ENCODE results near the gene HECW1.
A peak's percentile ranks its signal among the peaks of the same experiment; 100 is the strongest.
"Not testable (repeated sequence)": the region's sequence is repeated elsewhere in the genome, so short reads cannot be mapped to it uniquely, and the experiment has no call there.

HECW1 gene

DNA sequence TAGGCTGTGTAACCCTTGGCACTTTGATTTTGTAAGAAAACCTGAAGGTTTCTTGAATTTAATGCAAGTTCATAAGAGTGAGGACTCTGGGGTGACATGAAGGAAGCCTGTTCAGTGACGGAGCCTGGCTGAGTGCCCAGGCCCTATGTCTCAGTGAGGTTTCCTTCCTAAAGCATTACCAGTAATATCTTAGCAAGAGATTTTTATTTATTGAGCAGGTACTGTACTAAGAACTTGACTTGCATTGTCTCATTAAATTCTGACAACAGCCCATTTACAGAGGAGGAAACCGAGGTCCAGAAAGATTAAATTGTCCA is 197.2 kb downstream of the HECW1 start:
- no peak for DNase-seq (ENCODE audit: low read depth)

- DNase-seq (ENCODE audit: low read depth), result no peak
These were observed 198.6 kb downstream of the HECW1 start for GRCh38 chr7:43311052-43311451.

GRCh38 chr7:43311694-43312093 is 199.2 kb downstream of the HECW1 start:
- no peak for DNase-seq (ENCODE audit: low read depth)

- DNase-seq (ENCODE audit: low read depth), result no peak
These were observed 201.4 kb downstream of the HECW1 start for GRCh38 chr7:43313628-43314378.

DNA sequence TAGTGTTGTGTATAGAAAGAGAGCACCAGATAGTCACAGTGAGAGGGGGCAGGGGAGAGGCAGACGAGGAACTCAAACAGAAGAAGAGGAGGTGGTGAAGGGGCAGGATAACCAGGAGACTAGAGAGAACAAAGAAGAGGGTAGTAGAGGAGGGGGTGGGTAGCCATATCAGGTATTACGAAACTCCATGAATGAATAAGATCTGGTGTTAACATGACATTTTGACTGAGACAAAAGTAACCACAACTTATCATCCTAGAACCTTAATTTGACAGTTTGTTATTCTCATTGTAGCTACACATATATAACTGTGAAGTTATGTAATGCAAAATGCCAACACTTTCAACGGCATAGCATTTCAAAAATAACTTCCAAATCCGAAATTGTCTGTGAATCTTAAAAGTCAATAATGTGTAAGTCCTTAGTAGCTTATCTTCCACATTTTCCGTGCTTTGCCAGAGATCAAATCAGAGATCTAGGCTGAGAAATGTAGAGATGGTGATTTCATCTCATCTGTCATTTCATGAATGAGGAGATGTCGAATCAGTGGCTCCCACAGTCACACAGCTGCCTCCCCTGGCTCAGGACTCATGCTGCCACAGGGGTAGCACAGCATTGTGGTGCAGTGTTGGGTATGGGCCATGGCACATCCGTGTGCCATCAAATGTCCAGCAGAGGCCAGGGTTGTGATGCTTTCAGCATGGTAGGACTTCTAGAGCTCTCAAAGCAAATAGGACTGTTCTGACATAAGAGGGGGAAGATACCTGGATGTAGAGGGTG is 202.1 kb downstream of the HECW1 start:
- DNase-seq (ENCODE audit: low read depth), result no peak

GRCh38 chr7:43317075-43317474 is 204.6 kb downstream of the HECW1 start:
- no peak for DNase-seq (ENCODE audit: low read depth)

GRCh38 chr7:43318188-43318770 is 205.8 kb downstream of the HECW1 start:
- DNase-seq (ENCODE audit: low read depth), result peak; percentile 77

DNA sequence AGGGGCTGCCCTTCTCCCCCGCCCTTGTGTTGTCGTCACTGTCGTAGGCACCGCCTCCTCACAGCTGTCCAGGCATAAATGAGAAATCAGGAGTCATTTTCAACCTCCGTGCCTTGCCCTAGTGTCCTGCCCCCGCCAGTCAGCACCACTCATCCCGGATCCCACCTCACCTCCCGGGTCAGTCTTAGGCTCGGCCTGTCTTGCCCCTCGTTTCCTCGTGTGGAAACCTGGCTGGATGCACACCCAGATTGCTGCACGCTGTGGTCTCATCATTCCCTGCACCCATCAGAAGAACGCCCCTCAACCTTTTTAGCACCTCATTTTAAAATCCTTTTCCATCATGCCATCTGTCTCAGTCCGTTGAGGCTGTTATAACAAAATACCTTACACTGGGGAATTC is 213.1 kb downstream of the HECW1 start:
- no peak for DNase-seq (ENCODE audit: low read depth)

GRCh38 chr7:43328336-43328735 is 215.9 kb downstream of the HECW1 start:
- DNase-seq (ENCODE audit: low read depth), result no peak

GRCh38 chr7:43328785-43329380 is 216.4 kb downstream of the HECW1 start:
- no peak for DNase-seq (ENCODE audit: low read depth)

GRCh38 chr7:43332193-43332796 is 219.8 kb downstream of the HECW1 start:
- no peak for DNase-seq (ENCODE audit: low read depth)

- DNase-seq (ENCODE audit: low read depth), result no peak
These were observed 224.7 kb downstream of the HECW1 start for GRCh38 chr7:43337191-43337590.

DNA sequence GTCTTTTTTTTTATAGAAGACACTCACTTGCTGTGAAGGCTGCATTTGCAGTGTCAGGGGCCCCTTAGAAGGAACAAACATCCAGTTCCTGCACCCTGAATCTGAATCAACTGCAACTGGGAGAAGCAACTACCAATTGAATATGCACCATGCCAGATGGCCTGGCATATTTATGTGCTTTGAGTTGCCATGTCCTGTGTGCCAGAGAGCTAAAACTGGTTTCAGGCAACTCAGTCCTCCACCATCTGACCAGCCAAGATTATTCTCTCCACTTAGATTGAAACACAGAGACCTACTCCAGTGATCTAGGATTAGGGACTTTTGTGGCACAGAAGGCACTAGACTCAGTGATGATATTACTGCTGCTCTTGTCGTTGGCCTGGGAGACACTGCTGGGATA is 225.4 kb downstream of the HECW1 start:
- DNase-seq (ENCODE audit: low read depth), result no peak

- no peak for DNase-seq (ENCODE audit: low read depth)
These were observed 228.7 kb downstream of the HECW1 start for GRCh38 chr7:43341132-43341531.

DNA sequence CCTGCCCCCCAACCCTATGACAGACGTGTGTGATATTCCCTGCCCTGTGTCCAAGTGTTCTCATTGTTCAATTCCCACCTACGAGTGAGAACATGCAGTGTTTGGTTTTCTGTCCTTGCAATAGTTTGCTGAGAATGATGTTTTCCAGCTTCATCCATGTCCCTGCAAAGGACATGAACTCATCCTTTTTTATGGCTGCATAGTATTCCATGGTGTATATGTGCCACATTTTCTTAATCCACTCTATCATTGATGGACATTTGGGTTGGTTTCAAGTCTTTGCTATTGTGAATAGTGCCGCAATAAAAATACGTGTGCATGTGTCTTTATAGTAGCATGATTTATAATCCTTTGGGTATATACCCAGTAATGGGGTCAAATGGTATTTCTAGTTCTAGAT is 231.0 kb downstream of the HECW1 start:
- not testable (repeated sequence) for DNase-seq (ENCODE audit: low read depth)

DNA sequence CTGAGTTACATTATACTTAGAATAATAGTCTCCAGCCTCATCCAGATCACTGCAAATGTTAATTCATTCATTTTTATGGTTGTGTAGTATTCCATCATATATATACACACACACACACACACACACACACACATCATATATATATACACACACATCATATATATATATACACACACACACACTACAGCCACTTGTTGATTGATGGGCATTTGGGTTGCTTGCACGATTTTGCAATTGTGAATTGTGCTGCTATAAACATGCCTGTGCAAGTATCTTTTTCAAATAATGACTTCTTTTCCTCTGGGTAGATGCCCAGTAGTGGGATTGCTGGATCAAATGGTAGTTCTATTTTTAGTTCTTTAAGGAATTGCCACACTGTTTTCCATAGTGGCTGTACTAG is 233.2 kb downstream of the HECW1 start:
- not testable (repeated sequence) for DNase-seq (ENCODE audit: low read depth)

- peak; percentile 66 for DNase-seq (ENCODE audit: low read depth)
These were observed 239.2 kb downstream of the HECW1 start for GRCh38 chr7:43351683-43352082.

- no peak for DNase-seq (ENCODE audit: low read depth)
These were observed 241.5 kb downstream of the HECW1 start for GRCh38 chr7:43353902-43354301.

GRCh38 chr7:43362652-43363034 is 250.2 kb downstream of the HECW1 start:
- DNase-seq (ENCODE audit: low read depth), result peak; percentile 16

DNA sequence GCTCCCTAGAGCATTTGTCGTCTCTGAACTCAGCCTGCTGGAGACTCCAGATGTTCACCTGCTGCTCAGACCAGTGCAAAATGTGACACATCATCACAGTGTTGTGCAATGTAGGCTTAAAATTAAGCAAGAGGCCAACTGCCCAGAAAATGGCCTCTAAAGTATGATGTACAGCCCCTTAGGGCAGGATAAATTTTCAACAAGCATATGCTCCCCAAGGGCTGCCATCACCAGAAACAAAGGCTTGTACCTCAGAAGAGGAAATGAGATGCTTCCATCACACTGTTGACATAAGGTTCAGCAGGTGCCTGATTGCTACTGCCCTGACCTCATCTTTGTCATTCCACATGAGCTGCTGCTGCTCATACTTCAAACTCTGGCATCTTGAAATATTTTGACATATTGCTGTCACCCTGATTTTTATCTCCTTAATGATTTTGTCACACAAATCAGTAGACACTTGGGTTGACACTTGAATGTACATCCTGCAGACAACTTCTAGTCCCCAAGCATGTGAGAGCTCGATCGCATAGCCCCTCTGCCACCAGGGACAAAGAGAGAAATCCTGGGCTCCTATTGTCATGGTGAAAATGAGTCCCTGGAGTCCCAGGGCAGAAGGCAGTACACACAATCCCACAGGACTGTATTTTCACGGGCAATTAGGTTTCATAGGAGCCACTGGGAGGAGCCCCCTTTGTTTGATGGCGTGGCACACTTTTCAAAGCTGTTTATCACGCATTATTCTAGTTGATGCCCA is 250.8 kb downstream of the HECW1 start:
- DNase-seq (ENCODE audit: low read depth), result peak; percentile 69

GRCh38 chr7:43364391-43364790 is 251.9 kb downstream of the HECW1 start:
- DNase-seq (ENCODE audit: low read depth), result no peak

Measured in amniotic epithelial cell (primary cell).